CD4-positive, alpha-beta T cell treated with Interleukin-21 for 1 hour (primary cell): Measurements from ENCODE around the gene LCN1.

ENCODE experiments used
- DNase-seq: peaks from one replicate; pipeline ENCODE4 v3.0.0-alpha.2; 2020

The LCN1 gene

DNA sequence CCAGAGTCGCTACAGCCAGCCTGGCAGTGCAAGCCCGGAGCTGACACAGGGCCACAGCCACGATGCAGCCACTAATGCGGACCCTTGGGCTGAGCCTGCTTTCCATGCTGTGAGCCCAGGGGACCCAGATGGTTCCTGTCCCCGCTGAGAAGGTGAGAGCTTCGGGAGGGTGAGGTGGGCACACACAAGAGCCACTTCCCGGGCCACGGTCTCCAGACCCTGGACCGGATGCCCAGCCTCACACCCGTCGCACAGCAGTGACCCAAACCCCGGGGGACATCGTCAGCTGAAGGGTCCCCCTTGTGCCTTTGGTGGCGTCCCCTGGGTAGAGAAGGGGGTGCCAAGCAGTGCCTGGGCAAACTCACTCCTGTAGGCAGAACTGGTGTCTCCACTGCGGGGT lies 53.7 kb downstream of the LCN1 start:
- DNase-seq, result no peak
